ENCODE data around the gene BASP1. TPM values are rescaled to one million over a fixed set of nuclear protein-coding genes. Genes with fewer than 3 reads are reported as not detected.

The BASP1 gene
- total RNA-seq, 1 experiment from 2014 or later, result 0.34 TPM

DNA sequence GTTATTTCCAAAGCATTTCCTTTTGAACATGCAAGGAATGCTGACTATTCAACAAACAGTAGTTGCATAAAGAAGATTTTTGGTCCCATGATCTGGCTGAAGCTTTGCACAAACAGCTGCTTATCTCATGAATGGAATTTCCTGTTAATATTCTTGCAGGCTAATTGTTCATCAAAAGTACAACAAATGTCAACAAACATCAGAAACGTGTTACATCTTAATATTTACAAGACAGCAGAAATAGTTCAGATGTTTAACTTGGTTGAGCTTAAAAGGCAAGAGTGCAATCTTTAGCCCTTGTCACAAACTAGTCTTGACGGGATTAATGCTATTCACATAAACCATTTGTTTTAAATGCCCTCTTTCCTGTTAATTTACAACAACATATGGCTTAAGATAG, 47.9 kb upstream of the BASP1 start (continued):
- TF ChIP-seq YY1 (IDR thresholded peaks at IDR 0.05; ENCODE audit: extremely low read depth, insufficient replicate concordance, low read depth, low read length), result no peak
- no peak for TF ChIP-seq POLR2A (IDR thresholded peaks at IDR 0.05; ENCODE audit: borderline replicate concordance, extremely low read depth, insufficient read depth, insufficient read length)
- no peak for TF ChIP-seq FOSL1 (IDR thresholded peaks at IDR 0.05; ENCODE audit: low read depth)
- no peak for TF ChIP-seq EZH2phosphoT487 (IDR thresholded peaks at IDR 0.05; ENCODE audit: borderline replicate concordance)
- no peak for TF ChIP-seq JUND (IDR thresholded peaks at IDR 0.05)

DNA sequence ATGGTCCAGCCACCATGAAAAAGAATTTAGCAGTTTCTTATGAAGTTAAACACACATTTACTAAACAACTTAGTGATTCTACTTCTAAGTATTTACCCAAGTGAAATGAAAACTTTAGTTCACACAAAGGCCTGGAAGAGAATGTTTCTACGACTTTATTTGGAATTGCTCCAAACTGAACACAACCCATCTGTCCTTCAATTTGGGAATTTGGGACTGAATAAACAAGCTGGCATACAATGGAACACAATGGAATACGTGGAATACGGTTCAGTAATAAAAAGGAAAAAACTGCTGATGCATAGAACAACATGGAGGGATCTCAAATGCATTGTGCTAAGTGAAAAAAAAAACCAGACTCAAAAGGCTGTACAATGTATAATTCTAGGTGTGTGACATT, 44.6 kb upstream of the BASP1 start:
- intact Hi-C loops (cut with micrococcal nuclease), result no loop called here
- H3K9me3 ChIP-seq (ENCODE audit: control insufficient read depth in 1 of 2, insufficient read depth in 1 of 2, low read depth in 1 of 2, low read length in 2 of 2), result no peaks in the 10 kb centered on the region
- no peaks in the 10 kb centered on the region for H3K4me1 ChIP-seq (ENCODE audit: control insufficient read depth in 1 of 2, insufficient read depth in 2 of 2, low read length in 2 of 2)
- H3K36me3 ChIP-seq (ENCODE audit: control insufficient read depth in 1 of 2, insufficient read depth in 2 of 2, low read length in 2 of 2), result no peaks in the 10 kb centered on the region
- no TSS peak for BruUV-seq (replicated peaks)
- H3K27me3 ChIP-seq (ENCODE audit: insufficient read depth, low read length), result no peaks in the 10 kb centered on the region
- CTCF ChIA-PET, result no interaction called here
- no peak overlapping the region for H2AFZ ChIP-seq (ENCODE audit: low read depth, low read length, poor library complexity, severe bottlenecking)
- H3K79me2 ChIP-seq (ENCODE audit: insufficient read depth, low read length), result no peaks in the 10 kb centered on the region
- no peak overlapping the region for H3K4me2 ChIP-seq (ENCODE audit: low read length)
- DNase-seq (ENCODE audit: low read depth, low spot score), result no peak
- H4K20me1 ChIP-seq (ENCODE audit: insufficient read depth), result no peaks in the 10 kb centered on the region
- no peak for TF ChIP-seq SRF (IDR thresholded peaks at IDR 0.05; ENCODE audit: low read depth)
- no peak for TF ChIP-seq SIN3A (IDR thresholded peaks at IDR 0.05; ENCODE audit: low read depth)
- TF ChIP-seq EZH2 (IDR thresholded peaks at IDR 0.05), result no peak
- TF ChIP-seq, protein P1, sequence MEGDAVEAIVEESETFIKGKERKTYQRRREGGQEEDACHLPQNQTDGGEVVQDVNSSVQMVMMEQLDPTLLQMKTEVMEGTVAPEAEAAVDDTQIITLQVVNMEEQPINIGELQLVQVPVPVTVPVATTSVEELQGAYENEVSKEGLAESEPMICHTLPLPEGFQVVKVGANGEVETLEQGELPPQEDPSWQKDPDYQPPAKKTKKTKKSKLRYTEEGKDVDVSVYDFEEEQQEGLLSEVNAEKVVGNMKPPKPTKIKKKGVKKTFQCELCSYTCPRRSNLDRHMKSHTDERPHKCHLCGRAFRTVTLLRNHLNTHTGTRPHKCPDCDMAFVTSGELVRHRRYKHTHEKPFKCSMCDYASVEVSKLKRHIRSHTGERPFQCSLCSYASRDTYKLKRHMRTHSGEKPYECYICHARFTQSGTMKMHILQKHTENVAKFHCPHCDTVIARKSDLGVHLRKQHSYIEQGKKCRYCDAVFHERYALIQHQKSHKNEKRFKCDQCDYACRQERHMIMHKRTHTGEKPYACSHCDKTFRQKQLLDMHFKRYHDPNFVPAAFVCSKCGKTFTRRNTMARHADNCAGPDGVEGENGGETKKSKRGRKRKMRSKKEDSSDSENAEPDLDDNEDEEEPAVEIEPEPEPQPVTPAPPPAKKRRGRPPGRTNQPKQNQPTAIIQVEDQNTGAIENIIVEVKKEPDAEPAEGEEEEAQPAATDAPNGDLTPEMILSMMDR (IDR thresholded peaks at IDR 0.05 in 2 of 3, conservative IDR thresholded peaks at IDR 0.05 in 1 of 3; ENCODE audit: borderline replicate concordance in 1 of 3, insufficient read depth in 1 of 3, low read depth in 2 of 3, low read length in 2 of 3), result no peak
- TF ChIP-seq, protein P2, sequence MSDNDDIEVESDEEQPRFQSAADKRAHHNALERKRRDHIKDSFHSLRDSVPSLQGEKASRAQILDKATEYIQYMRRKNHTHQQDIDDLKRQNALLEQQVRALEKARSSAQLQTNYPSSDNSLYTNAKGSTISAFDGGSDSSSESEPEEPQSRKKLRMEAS (IDR thresholded peaks at IDR 0.05), result no peak
- POLR2A ChIA-PET, result no interaction called here
- no peak overlapping the region for H3K27ac ChIP-seq (ENCODE audit: low read depth, low read length)
- H3K9ac ChIP-seq (ENCODE audit: low read length), result no peak overlapping the region
- ATAC-seq, result no peak
- H3K9me2 ChIP-seq (ENCODE audit: insufficient read depth), result no peaks in the 10 kb centered on the region
- RAD21 ChIA-PET (ENCODE audit: low non-redundant PET in 1 of 2, low total read pairs in 2 of 2, uncharacterized antibody in 2 of 2, unreplicated experiment in 2 of 2), result no interaction called here
- no peak overlapping the region for H3K4me3 ChIP-seq (replicated peaks in 1 of 2; ENCODE audit: low read depth in 1 of 2, low read length in 2 of 2)
